Hematopoietic multipotent progenitor cell treated with erythropoietin and hydrocortisone succinate and interleukin-3 and kit ligand, for 6 days (in vitro differentiated cells): ENCODE data around the gene CCDC92.

Source experiments
- DNase-seq: peaks from one replicate; pipeline ENCODE4 v3.0.0-alpha.2; 2015

Gene CCDC92

GRCh38 chr12:123973552-123974341 lies 1.1 kb upstream of the CCDC92 start:
- DNase-seq, result peak; percentile 39

- DNase-seq, result peak; percentile 65
These were observed 718 bp downstream of the CCDC92 start for GRCh38 chr12:123971770-123972456.

GRCh38 chr12:123971449-123971769 lies 1.2 kb downstream of the CCDC92 start:
- no peak for DNase-seq

- peak; percentile 58 for DNase-seq
These were observed 5.5 kb downstream of the CCDC92 start for GRCh38 chr12:123967121-123967586.

GRCh38 chr12:123966596-123966995 lies 6.0 kb downstream of the CCDC92 start:
- DNase-seq, result no peak

GRCh38 chr12:123965382-123965781 lies 7.2 kb downstream of the CCDC92 start:
- no peak for DNase-seq

- DNase-seq, result no peak
These were observed 8.8 kb downstream of the CCDC92 start for GRCh38 chr12:123963821-123964220.

GRCh38 chr12:123962513-123962912 lies 10.1 kb downstream of the CCDC92 start:
- DNase-seq, result no peak

GRCh38 chr12:123961585-123962345 lies 10.9 kb downstream of the CCDC92 start:
- DNase-seq, result peak; percentile 31

- DNase-seq, result no peak
These were observed 11.8 kb downstream of the CCDC92 start for GRCh38 chr12:123960856-123961255.

GRCh38 chr12:123960029-123960735 lies 12.4 kb downstream of the CCDC92 start:
- DNase-seq, result no peak

- no peak for DNase-seq
These were observed 13.8 kb downstream of the CCDC92 start for GRCh38 chr12:123958876-123959275.

- DNase-seq, result no peak
These were observed 14.2 kb downstream of the CCDC92 start for GRCh38 chr12:123958462-123958861.

GRCh38 chr12:123957196-123957595 lies 15.4 kb downstream of the CCDC92 start:
- DNase-seq, result no peak

- DNase-seq, result no peak
These were observed 16.4 kb downstream of the CCDC92 start for GRCh38 chr12:123956249-123956648.

GRCh38 chr12:123954647-123955350 lies 17.8 kb downstream of the CCDC92 start:
- DNase-seq, result no peak

- DNase-seq, result no peak
These were observed 20.6 kb downstream of the CCDC92 start for GRCh38 chr12:123952037-123952436.

GRCh38 chr12:123951467-123951866 lies 21.2 kb downstream of the CCDC92 start:
- DNase-seq, result no peak

GRCh38 chr12:123950476-123951349 lies 21.9 kb downstream of the CCDC92 start:
- no peak for DNase-seq

- no peak for DNase-seq
These were observed 22.9 kb downstream of the CCDC92 start for GRCh38 chr12:123949770-123950165.
